GM19238 (cell line): Measurements from ENCODE around the gene GPNMB.
"Not testable (repeated sequence)": the region's sequence is repeated elsewhere in the genome, so short reads cannot be mapped to it uniquely, and the experiment has no call there.

Experiments
- DNase-seq: peaks from one replicate; pipeline ENCODE4 v3.0.0; 2011; ENCODE audit warnings: low spot score; ENCODE audit not compliant: insufficient read length

Gene GPNMB

GRCh38 chr7:23246555-23246954 is at the start of gene GPNMB:
TSS of gene GPNMB (plus strand) at chr7:23246775. CDS start at chr7:23246858, 83 bp downstream.
- no peak for DNase-seq

- not testable (repeated sequence) for DNase-seq
Observed at GRCh38 chr7:23197745-23198144, 48.8 kb upstream of the GPNMB start.

- no peak for DNase-seq
Observed at GRCh38 chr7:23200331-23200730, 46.2 kb upstream of the GPNMB start.

GRCh38 chr7:23204241-23204640 is 42.3 kb upstream of the GPNMB start:
- no peak for DNase-seq

- DNase-seq, result no peak
Observed at GRCh38 chr7:23205577-23205908, 41.0 kb upstream of the GPNMB start.

GRCh38 chr7:23205909-23206767 is 40.4 kb upstream of the GPNMB start:
- no peak for DNase-seq

GRCh38 chr7:23207021-23207420 is 39.6 kb upstream of the GPNMB start:
- no peak for DNase-seq

- no peak for DNase-seq
Observed at GRCh38 chr7:23207884-23208283, 38.7 kb upstream of the GPNMB start.

GRCh38 chr7:23208316-23208715 is 38.3 kb upstream of the GPNMB start:
- DNase-seq, result no peak

- DNase-seq, result no peak
Observed at GRCh38 chr7:23210506-23210905, 36.1 kb upstream of the GPNMB start.

GRCh38 chr7:23211589-23211988 is 35.0 kb upstream of the GPNMB start:
- DNase-seq, result no peak

GRCh38 chr7:23212395-23212794 is 34.2 kb upstream of the GPNMB start:
- DNase-seq, result no peak

GRCh38 chr7:23212841-23213240 is 33.7 kb upstream of the GPNMB start:
- DNase-seq, result no peak

- DNase-seq, result no peak
Observed at GRCh38 chr7:23213755-23214154, 32.8 kb upstream of the GPNMB start.

- DNase-seq, result no peak
Observed at GRCh38 chr7:23214423-23214822, 32.2 kb upstream of the GPNMB start.

- DNase-seq, result no peak
Observed at GRCh38 chr7:23214938-23215337, 31.6 kb upstream of the GPNMB start.

GRCh38 chr7:23216021-23216420 is 30.6 kb upstream of the GPNMB start:
- DNase-seq, result no peak

GRCh38 chr7:23218196-23218595 is 28.4 kb upstream of the GPNMB start:
- DNase-seq, result no peak

GRCh38 chr7:23220690-23221305 is 25.8 kb upstream of the GPNMB start:
- no peak for DNase-seq

GRCh38 chr7:23222439-23223030 is 24.0 kb upstream of the GPNMB start:
- DNase-seq, result no peak

- not testable (repeated sequence) for DNase-seq
Observed at GRCh38 chr7:23224364-23224763, 22.2 kb upstream of the GPNMB start.

- DNase-seq, result no peak
Observed at GRCh38 chr7:23226844-23227450, 19.6 kb upstream of the GPNMB start.
